Upper lobe of left lung (tissue), 6 donors: Measurements from ENCODE around the gene ALAD. TPM values are rescaled to one million over a fixed set of nuclear protein-coding genes. Genes with fewer than 3 reads are reported as not detected.

Experiments
- ATAC-seq, 2 donors: fragments of 200-7000 bp; cut with Tn5 transposase; one replicate each; pipeline ENCODE4 v1.9.1; 2022; ENCODE audit warnings: mild to moderate bottlenecking in 2 of 2, moderate library complexity in 2 of 2; ENCODE audit not compliant: low FRiP score in 2 of 2
- DNase-seq, 2 donors: peaks; one replicate each; pipeline ENCODE4 v3.0.0-alpha.2; 2019 to 2020
- H3K27ac ChIP-seq, 4 donors: fragments of 200-600 bp; sonication (generic); one replicate each; pipeline ENCODE4 v1.5.1; 2016 to 2019
- H3K27me3 ChIP-seq, 4 donors: fragments of 200-600 bp; sonication (generic); one replicate each; pipeline ENCODE4 v1.5.1; 2017 to 2019
- H3K36me3 ChIP-seq, 4 donors: fragments of 200-600 bp; sonication (generic); one replicate each; pipeline ENCODE4 v1.5.1; 2016 to 2019
- H3K4me1 ChIP-seq, 4 donors: fragments of 200-600 bp; sonication (generic); one replicate each; pipeline ENCODE4 v1.5.1; 2018 to 2019
- H3K4me3 ChIP-seq, 4 donors: fragments of 200-600 bp; sonication (generic); one replicate each; pipeline ENCODE4 v1.5.1; 2017 to 2019; ENCODE audit warnings: mild to moderate bottlenecking in 2 of 4, moderate library complexity in 1 of 4
- H3K9me3 ChIP-seq, 4 donors: fragments of 200-600 bp; sonication (generic); one replicate each; pipeline ENCODE4 v1.5.1; 2018 to 2019
- EP300 ChIP-seq, 4 donors: sonication (generic); formaldehyde crosslinking; IDR thresholded peaks; one replicate each; pipeline ENCODE4 v1.5.1; 2017; ENCODE audit warnings: antibody characterized with exemption in 4 of 4, control low read depth in 2 of 4
- POLR2A ChIP-seq, 4 donors: fragments of 450-650 bp; IDR thresholded peaks; one replicate each; pipeline ENCODE4 v1.5.1; 2016 to 2017; ENCODE audit warnings: antibody characterized with exemption in 4 of 4, mild to moderate bottlenecking in 2 of 4
- POLR2AphosphoS5 ChIP-seq, 2 donors: sonication (generic); formaldehyde crosslinking; IDR thresholded peaks; one replicate each; pipeline ENCODE4 v1.5.1; 2017; ENCODE audit warnings: antibody characterized with exemption in 2 of 2
- WGBS, 2 donors: methylation state at CpG; one replicate each; pipeline ENCODE4 v1.1.5; 2017 to 2018; 5-methylcytosine and 5-hydroxymethylcytosine counted together
- total RNA-seq, 6 donors: library from RNA; depleted of rRNA in 4 of 6; stranded (reverse); fragments of >200 nt in 4 of 6; gene quantifications; one replicate each; pipeline versions ENCODE4 v1.1.0 to v1.2.1, GENCODE V29; 2016 to 2021
- TF ChIP-seq, protein P1 (sequence below), 6 experiments: fragments of 450-650 bp in 4 of 6; fragments of 200-600 bp in 2 of 6; sonication (generic) in 2 of 6; IDR thresholded peaks; one replicate each; pipeline ENCODE4 v1.5.1; 2016 to 2019; ENCODE audit warnings: antibody characterized with exemption in 6 of 6
- donor health status: DM: no; HTN: no; CAD: no; lungs with moderate emphysema.
- donor health status: DM: no; HTN: yes; CAD: no; lungs with severe emphysema.

ALAD gene
- total RNA-seq, 6 donors from 2014 or later = 30.6 to 48.2 (median 38.2) TPM

DNA sequence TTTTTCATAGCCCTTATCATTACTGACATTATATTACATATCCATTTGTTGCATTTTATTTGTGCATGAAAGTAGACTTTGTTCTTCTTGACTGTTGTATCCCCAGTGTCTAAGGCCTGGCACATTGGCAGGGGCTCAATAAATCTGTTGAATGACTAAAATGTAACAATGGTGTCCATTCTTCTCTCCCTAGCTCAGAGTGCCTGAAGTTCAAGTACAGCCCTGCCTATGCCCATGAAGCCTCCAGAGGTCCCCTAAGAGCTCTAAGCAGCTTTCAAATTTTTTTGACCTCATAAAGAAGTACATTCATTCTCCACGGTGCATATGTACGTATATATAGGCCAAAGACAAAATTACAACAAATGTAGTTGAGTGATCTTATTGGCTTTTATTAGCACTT, 55.9 kb downstream of the ALAD start:
- no peak for DNase-seq
- Histone ChIP-seq H3K27me3 (no peaks in the 10 kb centered on the region), H3K27ac (no peak overlapping the region), H3K4me1 (peaks cover 6 to 17% (median 16%) of the 10 kb centered on the region in 4 donors), H3K36me3 (no peaks in the 10 kb centered on the region), H3K9me3 (no peaks in the 10 kb centered on the region), H3K4me3 (no peak overlapping the region)
- TF ChIP-seq, protein P1, sequence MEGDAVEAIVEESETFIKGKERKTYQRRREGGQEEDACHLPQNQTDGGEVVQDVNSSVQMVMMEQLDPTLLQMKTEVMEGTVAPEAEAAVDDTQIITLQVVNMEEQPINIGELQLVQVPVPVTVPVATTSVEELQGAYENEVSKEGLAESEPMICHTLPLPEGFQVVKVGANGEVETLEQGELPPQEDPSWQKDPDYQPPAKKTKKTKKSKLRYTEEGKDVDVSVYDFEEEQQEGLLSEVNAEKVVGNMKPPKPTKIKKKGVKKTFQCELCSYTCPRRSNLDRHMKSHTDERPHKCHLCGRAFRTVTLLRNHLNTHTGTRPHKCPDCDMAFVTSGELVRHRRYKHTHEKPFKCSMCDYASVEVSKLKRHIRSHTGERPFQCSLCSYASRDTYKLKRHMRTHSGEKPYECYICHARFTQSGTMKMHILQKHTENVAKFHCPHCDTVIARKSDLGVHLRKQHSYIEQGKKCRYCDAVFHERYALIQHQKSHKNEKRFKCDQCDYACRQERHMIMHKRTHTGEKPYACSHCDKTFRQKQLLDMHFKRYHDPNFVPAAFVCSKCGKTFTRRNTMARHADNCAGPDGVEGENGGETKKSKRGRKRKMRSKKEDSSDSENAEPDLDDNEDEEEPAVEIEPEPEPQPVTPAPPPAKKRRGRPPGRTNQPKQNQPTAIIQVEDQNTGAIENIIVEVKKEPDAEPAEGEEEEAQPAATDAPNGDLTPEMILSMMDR (IDR thresholded peaks at IDR 0.05) = no peak
- TF ChIP-seq POLR2A (IDR thresholded peaks at IDR 0.05) = no peak
- TF ChIP-seq POLR2AphosphoS5 (IDR thresholded peaks at IDR 0.05) = no peak
- no peak for TF ChIP-seq EP300 (IDR thresholded peaks at IDR 0.05)
- no peak for ATAC-seq
- WGBS, 2 donors = 88 to 90% methylated on average over 2 of the region's 2 CpGs

DNA sequence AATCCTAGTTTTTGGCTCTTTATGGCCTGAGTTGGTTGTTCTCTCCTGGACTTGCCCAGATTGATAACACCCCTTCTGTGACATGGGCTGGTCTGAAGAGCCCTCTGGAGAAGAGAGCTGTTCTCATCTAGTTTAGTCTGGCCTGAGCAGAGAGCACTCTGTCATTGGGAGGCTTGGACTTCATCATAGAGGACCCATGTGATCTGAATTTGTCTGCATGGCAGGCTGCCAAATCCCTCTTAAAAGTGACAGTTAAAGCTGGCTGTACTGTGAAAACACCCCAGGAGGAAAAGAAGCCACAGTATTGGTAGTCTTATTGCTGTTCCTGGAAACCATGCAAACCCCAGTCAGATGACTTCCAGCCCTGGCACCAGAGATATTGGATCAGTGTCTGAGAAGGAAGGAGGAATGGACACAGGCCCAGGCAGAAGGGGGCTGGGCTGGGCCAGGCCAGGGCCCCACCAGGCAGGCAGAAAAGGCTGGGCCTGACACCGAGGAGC, 57.3 kb downstream of the ALAD start:
- 50 to 64% methylated on average over 1 of the region's 1 CpG for WGBS, 2 donors
- DNase-seq (peak; percentile 53 to 84), ATAC-seq (peak; percentile 4 to 91)
- no peaks in the 10 kb centered on the region for H3K27me3 ChIP-seq
- H3K27ac ChIP-seq = peak overlapping the region; percentile 69 to 83 (median 72)
- TF ChIP-seq, protein P1 (IDR thresholded peaks at IDR 0.05) = no peak
- TF ChIP-seq POLR2AphosphoS5 (IDR thresholded peaks at IDR 0.05) = no peak
- no peak for TF ChIP-seq POLR2A (IDR thresholded peaks at IDR 0.05)
- no peak for TF ChIP-seq EP300 (IDR thresholded peaks at IDR 0.05)
- no peaks in the 10 kb centered on the region for H3K9me3 ChIP-seq
- no peaks in the 10 kb centered on the region for H3K36me3 ChIP-seq
- peaks cover 8 to 21% (median 16%) of the 10 kb centered on the region in 4 donors for H3K4me1 ChIP-seq
- H3K4me3 ChIP-seq = no peak overlapping the region

DNA sequence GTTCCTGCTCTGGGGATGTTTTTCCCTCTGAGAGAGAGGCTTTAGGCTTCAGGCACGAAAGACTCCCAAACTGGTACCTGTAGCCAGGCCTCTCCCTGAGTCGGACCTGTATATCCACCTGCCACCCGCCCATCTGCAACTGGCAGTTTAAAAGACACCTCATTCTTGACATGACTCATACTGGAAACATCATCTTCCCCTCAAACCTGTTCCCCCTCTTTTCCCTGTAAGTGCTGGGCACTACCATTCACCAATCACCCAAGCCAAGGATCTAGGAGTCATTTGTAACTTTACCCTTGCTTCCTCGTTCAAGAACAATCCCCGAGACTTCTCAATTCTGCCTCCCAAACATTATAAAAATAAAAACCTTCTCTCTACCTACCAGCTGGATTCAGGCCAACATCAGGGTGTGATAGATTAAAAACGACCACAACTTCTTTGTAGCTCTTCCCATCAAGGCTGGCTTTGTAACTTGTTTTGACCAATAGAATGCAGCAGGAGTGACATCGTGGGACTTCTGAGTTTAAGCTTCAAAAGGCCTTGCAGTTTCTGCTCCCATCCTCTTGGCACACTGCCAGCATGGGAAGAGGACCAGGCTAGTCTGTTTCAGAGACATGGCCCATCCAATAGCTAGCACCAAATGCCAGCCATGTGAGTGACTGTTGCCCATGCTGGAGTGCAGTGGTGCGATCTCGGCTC, 59.2 kb downstream of the ALAD start:
- no peak overlapping the region for H3K4me3 ChIP-seq
- no peaks in the 10 kb centered on the region for H3K9me3 ChIP-seq
- ATAC-seq = no peak
- TF ChIP-seq EP300 (IDR thresholded peaks at IDR 0.05) = no peak
- TF ChIP-seq, protein P1 (IDR thresholded peaks at IDR 0.05) = no peak
- H3K36me3 ChIP-seq = no peaks in the 10 kb centered on the region
- no peak for DNase-seq
- 71 to 75% methylated on average over 9 of the region's 9 CpGs for WGBS, 2 donors
- peaks cover 8 to 21% (median 16%) of the 10 kb centered on the region in 4 donors for H3K4me1 ChIP-seq
- no peak overlapping the region for H3K27ac ChIP-seq
- no peaks in the 10 kb centered on the region for H3K27me3 ChIP-seq

DNA sequence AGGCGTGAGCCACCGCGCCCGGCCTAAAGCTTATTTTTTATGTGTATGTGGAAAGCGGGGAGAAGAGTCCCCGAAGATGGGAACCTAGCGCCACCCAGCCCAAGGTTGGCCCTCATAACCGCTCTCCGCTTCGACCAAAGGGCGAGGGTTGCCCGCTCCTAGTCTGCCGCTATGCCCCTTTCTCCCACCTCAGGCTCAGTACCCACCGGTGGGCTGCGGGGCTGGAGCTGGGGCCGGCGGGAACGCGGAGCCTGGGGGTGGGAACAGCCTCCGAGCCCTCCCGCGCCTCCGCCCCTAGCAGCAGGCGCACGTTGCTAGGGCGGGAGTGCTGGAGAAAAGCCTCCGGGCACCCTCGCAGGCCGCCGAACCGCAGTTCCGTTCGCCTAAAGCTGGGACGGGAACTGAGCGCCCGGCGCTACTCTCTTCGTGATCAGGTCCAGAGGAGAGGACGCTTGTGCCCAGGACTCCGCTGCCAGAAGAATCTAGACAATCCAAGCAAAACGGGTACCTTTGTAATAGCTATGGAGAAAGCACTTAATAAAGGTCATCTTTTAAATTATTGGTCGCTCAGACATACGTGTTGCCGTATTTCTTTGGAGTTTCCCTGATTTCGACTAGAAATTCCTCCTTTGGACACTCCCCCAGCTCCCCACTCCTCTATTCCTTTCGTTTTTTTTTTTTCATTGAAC, 60.9 kb downstream of the ALAD start, which contains the start of gene WDR31:
TSS of gene WDR31 (minus strand) at position 265 of the 689 bp plus-strand sequence. CDS start 8,253 bp downstream, outside the sequence.
- Histone ChIP-seq H3K27me3 (no peaks in the 10 kb centered on the region), H3K9me3 (no peaks in the 10 kb centered on the region), H3K36me3 (no peaks in the 10 kb centered on the region), H3K27ac (peak within 1 kb of the TSS; percentile 31 to 84 (median 64)), H3K4me3 (peak within 1 kb of the TSS; percentile 60 to 84 (median 76)), H3K4me1 (peaks cover 8 to 21% (median 16%) of the 10 kb centered on the region in 4 donors)
- peak; percentile 96 to 99 for ATAC-seq
- 1% methylated on average over 19 to 46 of the region's 46 CpGs for WGBS, 2 donors
- TF ChIP-seq POLR2AphosphoS5 (IDR thresholded peaks at IDR 0.05) (peak; percentile 73 to 80), EP300 (IDR thresholded peaks at IDR 0.05) (no peak), POLR2A (IDR thresholded peaks at IDR 0.05) (peak in 2 of 4 donors; percentile 32 to 65)
- TF ChIP-seq, protein P1 (IDR thresholded peaks at IDR 0.05) = peak in 1 of 6 experiments; percentile 32
- DNase-seq = peak; percentile 92 to 97
